ENCODE data around the gene SNTG2.
"Not testable (repeated sequence)": the region's sequence is repeated elsewhere in the genome, so short reads cannot be mapped to it uniquely, and the experiment has no call there.

The SNTG2 gene

DNA sequence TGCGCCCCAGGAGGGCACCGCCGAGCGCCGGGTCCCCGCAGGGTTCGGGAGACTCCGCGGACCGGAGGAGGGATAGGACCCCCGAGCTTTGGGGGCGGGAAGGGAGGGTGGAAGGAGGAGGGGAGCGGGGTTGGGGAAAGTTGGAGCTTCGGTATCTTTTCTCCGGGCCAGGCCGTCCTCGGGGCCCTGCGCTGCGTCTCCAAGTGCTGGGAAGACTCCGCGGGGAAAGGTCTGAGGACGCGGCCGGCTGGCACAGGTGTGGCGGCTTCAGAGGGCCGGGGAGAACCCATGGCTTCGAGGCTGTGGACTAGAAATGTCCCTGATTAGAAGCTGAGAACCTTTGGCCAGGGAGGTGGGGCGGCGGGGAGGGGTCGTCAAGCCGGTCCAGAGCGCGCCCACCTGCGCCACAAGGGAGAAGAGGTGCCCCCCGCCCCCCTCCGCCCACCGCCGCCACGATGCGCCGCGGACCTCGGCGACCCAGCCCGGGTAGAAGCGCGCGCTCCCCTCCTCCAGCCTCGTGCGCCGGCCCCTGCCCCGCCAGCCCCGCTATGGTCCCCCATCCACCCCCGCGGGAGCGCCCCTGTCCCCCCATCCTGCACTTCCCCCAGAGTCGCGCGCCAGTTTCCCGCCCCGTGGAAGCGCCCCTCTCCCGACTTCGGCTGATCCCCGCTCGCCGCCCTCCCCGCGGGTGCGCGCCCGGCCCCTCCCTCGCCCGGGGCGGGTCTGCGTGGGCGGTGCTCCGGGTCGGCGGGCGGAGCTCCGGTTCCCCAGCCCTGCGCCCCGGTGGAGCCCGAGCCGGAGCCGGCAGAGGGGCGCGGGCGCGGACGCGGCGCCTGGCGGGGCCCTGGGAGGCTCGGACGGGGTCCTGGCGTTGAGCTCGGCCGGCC lies at the start of gene SNTG2:
Gene SNTG2 (plus strand): TSS at position 770 of the 887 bp plus-strand sequence. CDS start 148 bp downstream, outside the sequence.
- in situ Hi-C loops (cut with MboI; ENCODE audit: low sequenced_read_pairs): no loop called here

DNA sequence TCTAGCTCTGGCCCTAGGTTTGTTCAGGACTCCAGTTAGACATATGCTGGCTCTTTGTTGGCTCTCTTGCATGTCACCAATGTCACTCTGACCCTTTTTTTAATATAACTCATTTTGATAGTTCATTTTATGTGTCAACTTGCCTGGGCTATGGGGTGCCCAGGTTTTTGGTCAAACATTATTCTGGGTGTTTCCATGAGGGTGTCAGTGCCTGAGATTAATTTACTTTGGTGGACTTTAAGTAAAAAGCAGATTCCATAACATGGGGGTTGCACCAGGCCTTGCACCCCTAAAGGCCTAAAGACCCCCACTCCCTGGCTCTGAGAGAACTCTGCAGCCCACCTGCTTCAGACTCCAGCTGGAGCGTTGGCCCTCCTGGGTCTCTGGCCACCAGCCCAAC lies 48.1 kb upstream of the SNTG2 start:
- in situ Hi-C loops (cut with MboI; ENCODE audit: low sequenced_read_pairs): no loop called here

DNA sequence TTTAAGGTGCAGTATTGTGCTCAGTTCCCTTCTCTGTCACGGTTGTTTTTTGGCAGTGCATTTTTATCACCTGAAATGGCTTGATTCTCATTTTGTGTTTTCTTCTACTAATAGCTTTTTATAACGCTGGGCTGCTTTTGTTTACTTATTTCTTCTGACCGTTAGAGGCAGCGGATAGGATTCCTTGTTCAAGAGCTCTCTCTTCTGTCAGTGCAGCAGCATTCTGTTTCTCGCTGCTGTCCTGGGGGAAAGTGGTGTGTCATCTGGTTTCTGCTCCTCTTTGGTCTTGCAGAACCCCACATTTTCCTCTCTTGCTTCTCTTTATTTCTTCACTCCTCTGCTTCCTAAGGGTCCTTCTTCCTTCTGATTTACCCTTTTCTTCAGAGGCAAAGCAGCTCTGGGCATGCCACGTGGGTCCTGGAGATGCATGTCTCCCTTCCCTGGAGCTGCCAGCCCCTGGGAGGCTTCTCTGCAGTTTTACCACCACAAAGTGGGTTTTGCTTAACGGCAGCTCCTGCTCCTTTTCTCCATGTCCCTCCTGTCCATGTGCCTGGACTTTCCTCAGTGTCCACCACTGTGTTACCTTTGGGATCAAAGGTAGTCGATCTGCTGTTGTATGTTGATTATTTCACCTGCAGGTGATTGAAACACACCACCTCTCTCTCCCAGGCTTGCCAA lies 47.3 kb upstream of the SNTG2 start:
- in situ Hi-C loops (cut with MboI; ENCODE audit: low sequenced_read_pairs): no loop called here

DNA sequence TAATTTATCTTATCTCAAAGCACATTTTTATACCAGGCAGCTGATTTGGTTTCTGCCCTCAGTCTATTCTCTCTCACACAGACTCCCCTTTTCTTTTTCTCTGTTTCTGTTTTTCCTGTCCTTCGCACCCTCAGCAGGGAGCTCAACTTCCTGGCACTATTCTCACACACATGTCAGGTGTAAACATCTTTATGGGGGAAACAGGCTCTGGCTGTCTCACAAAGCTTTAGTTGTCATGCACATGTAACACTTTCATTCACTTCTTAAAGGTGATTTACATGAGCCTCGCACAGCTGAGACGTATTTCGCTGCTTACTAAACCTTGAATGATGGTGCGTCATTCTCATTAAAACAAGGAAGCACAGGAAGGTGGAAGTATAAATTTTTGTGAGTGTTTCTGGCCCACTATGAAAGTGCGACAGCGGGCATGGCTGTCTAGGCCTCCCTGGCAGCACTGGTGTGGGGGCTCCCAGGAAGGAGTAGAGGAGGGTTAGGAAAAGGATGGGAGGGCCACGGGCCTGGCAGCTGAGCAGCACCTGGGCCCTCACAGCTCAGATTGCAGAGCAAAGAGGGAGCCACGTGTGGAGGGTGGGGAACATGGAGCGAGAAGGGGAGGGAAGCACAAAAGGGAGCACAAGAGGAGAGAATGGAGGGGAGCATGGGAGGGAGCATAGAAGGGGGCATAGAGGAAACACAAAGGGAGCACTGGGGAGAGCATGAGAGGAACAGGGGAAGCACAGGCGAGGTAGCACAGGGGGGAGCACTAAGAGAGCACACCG lies 46.2 kb upstream of the SNTG2 start:
- in situ Hi-C loops (cut with MboI; ENCODE audit: low sequenced_read_pairs): no loop called here

DNA sequence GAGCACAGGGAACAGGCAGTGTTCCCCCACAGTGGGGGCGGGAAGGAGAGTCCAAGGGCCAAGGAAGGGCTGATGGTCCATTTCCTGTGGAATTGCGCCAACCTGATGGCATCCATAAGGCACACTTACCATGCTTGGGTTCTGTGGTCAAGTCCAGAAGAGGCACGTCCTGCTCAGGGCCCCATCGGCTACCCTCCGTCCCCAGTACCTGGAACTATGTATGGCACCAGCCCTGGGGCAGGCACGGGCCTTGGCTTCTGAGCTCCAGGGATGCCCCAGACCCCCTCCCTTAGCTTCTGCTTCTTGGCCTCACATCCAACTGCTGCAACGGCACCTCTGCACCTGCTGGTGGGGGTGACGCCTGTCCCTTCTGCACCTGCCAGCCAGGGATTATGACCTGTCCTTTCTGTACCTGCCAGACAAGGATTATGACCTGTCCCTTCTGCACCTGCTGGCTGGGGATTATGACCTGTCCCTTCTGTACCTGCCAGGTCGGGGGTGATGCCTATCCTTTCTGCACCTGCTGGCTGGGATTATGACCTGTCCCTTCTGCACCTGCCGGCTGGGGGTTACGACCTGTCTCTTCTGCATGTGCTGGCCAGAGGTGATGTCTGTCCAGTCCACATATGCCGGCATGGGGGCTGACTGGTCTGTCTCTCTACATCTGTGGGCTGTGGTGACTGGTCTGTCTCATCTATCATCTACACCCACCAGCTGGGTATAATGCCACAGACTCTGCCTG lies 45.4 kb upstream of the SNTG2 start:
- in situ Hi-C loops (cut with MboI; ENCODE audit: low sequenced_read_pairs): no loop called here

DNA sequence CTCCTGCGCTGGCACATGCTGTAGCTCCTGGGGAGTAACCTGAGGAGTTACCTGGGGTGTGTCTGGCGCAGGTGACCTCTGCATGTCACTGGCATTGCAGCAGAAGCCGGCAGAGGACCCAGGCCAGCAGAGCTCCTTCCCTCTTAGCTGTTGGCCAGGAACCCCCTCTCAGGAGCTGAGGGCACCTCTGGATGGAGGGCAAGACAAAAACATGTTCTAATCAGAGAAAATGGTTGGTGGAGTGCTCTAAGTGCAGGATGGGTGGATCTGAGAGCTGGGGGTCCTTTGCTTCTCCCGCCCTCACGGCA lies 44.9 kb upstream of the SNTG2 start:
- in situ Hi-C loops (cut with MboI; ENCODE audit: low sequenced_read_pairs): no loop called here

DNA sequence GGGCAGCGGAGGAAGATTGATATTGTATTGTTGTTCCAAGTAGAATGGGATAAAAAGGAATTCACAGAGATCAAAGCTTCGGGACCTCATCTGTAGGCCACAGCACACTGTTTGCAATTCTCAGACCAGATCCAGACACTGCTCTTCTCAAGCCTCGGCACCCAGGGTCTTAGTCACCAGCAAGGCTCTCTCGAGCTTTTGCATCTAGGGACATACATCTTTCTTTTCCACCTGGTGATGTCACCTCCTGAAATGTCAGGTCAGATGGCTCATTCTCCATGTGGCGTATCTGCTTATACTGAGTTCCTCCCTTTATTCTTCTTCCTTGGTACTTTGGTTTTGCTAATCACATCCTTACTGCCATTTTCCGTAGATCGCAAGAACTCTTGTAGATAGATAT lies 42.9 kb upstream of the SNTG2 start:
- in situ Hi-C loops (cut with MboI; ENCODE audit: low sequenced_read_pairs): no loop called here

DNA sequence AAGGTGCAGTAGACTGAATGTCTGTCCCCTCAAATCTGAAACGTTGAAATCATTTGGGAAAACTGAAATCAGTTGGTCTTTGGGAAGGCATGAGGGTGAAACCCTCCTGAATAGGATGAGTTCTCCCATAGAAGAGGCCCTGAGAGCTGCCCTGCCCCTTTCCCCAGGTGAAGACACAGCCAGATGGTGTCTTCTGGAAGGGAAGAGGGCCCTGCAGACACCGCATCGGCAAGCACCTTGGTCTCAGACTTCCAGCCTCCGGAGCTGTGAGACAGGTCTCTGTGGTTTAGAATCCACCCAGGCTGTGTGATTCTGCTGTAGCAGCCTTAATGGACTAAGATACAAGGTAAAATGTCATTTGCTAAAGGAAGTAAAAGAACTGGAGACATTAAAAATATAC lies 42.1 kb upstream of the SNTG2 start:
- in situ Hi-C loops (cut with MboI; ENCODE audit: low sequenced_read_pairs): no loop called here

DNA sequence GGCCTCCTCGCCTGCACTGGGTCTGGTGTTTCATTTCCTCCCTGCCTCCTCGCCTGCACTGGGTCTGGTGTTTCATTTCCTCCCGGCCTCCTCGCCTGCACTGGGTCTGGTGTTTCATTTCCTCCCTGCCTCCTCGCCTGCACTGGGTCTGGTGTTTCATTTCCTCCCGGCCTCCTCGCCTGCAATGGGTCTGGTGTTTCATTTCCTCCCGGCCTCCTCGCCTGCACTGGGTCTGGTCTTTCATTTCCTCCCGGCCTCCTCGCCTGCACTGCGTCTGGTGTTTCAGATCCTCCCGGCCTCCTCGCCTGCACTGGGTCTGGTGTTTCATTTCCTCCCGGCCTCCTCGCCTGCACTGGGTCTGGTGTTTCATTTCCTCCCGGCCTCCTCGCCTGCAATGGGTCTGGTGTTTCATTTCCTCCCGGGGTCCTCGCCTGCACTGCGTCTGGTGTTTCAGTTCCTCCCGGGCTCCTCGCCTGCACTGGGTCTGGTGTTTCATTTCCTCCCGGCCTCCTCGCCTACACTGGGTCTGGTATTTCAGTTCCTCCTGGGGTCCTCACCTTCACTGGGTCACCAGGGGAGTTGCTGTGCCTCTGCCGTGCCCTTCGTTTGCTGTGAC lies 40.8 kb upstream of the SNTG2 start:
- in situ Hi-C loops (cut with MboI; ENCODE audit: low sequenced_read_pairs): not testable (repeated sequence)

DNA sequence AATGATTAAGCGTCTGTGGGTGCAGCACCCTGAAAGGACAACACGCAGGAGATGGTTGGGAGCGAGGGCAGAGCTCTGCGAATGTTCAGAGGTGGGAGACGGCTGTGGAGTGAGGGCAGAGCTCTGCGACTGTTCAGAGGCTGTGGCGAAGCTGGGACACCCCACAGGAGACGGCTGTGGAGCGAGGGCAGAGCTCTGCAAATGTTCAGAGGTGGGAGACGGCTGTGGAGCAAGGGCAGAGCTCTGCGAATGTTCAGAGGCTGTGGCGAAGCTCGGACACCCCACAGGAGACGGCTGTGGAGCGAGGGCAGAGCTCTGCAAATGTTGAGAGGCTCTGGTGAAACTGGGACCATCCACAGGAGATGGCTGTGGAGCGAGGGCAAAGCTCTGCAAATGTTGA lies 40.0 kb upstream of the SNTG2 start:
- in situ Hi-C loops (cut with MboI; ENCODE audit: low sequenced_read_pairs): no loop called here

DNA sequence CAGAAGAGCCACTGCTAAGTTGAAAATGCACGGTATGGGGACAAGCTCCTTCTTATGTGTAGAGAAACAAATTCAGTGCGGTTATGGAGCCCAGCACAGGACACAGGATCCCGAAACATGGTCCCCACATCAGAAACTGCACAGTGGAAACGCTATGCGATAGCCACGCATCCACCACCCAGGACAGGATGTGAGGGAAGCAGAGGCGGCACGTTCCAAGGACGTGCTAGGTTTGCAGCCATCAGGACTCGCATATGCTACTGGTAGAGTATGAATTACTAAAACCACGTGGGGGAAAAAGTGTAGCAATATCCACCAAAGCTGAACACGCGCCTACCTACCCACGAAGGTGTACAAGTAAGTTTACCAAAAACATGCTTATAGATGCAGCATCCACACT lies 34.7 kb upstream of the SNTG2 start:
- in situ Hi-C loops (cut with MboI; ENCODE audit: low sequenced_read_pairs): no loop called here

DNA sequence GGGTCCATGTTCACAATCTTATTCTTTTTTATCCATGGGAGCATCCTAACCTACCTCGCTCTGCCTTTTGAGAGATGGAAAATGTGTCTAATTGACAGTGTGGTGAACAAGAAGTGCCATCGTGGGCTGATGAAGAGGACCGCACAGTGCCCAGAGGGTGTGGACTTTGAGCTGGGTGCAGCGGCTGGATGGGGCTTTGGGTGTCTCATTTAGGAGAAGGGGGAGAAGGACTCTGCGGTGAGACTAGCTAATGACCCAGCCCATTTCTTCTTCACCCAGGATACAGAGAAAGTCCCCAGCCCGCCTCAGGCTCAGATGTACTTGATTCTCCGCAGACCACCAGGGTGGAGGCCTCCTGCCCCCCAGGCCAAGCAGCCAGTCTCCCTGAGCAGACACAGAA lies 33.7 kb upstream of the SNTG2 start:
- in situ Hi-C loops (cut with MboI; ENCODE audit: low sequenced_read_pairs): no loop called here

DNA sequence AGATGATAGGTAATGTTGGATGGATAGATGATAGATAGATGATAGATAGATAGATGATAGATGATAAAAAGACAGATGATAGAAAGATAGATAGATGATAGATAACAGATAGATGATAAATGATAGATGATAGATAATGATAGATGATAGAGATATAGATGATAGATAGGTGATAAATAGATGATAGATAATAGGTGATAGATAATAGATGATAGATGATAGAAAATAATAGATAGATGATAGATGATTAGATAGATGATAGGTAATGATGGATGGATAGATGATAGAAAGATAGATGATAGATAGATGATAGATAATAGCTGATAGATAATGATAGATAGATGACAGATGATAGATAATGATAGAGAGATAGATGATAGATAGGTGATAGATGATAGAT lies 31.0 kb upstream of the SNTG2 start:
- in situ Hi-C loops (cut with MboI; ENCODE audit: low sequenced_read_pairs): no loop called here

DNA sequence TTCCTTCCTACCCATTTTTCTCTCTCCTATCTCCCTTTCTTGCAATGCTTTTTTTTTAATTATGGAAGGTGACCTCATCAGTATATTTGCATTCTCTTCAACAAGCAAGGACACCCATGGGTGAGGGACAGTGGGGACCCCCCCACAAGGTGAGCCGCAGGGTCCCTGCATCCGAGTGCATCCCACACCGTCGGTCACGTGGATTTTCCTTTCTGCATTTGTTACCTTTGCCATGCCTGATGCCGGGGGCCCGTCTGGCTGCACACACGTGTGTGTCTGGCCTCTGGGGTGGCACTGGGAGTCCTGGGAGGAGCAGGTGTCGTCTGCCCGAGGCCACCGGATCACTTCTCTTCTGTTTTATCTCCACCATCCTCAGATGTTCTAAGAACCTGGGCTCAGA lies 30.1 kb upstream of the SNTG2 start:
- in situ Hi-C loops (cut with MboI; ENCODE audit: low sequenced_read_pairs): no loop called here

DNA sequence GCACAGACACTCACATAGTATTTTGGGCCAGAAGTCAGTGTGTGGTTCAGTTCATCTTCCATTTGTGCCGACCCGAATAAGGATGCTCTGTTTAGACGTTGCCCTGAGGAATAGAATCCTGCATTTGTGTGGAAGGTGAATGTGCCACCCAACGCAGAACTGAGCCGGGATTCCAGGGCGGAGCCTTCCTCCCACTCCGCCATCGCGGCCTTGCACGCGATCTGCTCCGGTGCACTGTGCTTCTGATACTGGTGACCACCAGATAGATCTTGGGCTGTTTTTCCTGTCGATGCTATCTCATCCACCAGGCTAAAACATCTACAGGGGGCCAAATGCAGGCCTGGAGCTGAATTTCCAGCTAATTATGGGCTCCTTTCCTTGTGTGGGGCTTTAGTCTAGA lies 29.6 kb upstream of the SNTG2 start:
- in situ Hi-C loops (cut with MboI; ENCODE audit: low sequenced_read_pairs): no loop called here

DNA sequence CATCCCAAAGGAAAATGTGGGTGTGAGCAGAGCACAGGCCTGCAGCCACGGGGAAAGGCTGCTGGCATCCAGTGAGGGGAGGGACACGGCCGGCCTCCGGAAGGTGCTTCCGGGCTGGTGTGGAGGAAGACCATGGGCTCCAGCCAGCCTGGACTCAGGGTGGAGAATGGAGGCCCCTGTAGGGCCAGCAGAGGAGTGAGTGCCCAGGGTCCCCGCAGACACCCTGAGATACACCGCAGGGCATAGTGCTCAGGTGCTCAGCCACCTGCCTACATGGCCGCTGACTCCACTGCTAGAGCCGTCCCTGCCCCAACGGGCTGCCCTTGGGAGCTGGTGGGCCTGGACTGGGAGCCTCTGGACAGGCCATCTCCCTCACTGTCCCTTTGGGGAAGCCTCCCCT lies 28.5 kb upstream of the SNTG2 start:
- in situ Hi-C loops (cut with MboI; ENCODE audit: low sequenced_read_pairs): no loop called here

DNA sequence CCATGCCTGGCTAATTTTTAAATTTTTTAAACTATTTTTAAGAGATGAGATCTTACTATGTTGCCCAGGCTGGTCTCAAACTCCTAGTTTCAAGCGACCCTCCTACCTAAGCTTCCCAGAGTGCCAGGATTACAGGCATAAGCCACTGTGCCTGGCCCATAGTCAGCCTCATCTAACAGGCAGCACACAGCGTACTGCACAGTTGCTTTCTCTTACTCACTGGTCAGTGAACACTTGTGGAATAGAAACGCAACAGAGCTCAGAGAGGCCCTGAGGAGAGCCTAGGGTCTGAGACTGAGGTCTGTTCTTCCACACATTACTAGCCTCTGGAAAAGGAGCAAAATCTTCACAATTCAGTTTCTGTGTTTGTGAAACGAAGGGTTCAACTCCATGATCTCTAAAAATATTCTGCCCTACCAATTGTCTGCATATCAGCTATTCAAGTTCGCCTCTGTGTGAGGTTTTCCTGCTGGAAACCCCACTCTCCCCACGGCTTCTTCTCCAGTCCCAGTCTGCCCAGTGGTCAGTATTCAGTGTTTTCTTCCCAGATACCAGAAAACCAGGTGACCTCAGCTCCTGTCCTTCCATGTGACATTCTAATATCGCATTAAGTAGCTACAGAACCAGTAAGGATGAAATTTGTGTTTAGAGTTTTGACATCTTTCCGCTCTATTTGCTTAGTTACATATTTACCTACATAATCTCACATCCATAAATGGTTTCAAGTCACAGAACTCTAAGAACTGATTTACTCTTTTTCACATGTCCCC lies 26.6 kb upstream of the SNTG2 start:
- in situ Hi-C loops (cut with MboI; ENCODE audit: low sequenced_read_pairs): no loop called here

DNA sequence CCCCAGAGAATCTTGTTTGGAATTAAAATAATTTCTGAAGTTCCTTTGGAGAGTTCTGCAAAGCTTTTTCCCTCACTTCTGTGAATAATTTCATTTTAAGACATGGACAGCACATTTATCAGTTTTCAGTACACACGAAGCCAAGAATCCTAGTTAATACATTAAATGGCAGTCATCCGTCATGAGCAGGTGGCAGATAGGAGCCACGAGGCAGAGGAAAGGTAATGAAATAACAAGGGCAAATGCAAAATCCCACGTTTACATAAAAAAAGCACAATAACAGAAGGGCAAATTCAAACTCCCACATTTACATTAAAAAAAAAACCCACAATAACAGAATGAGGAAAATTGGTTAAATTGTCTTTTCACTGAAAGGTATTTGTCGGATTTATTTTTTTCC lies 25.9 kb upstream of the SNTG2 start:
- in situ Hi-C loops (cut with MboI; ENCODE audit: low sequenced_read_pairs): no loop called here

DNA sequence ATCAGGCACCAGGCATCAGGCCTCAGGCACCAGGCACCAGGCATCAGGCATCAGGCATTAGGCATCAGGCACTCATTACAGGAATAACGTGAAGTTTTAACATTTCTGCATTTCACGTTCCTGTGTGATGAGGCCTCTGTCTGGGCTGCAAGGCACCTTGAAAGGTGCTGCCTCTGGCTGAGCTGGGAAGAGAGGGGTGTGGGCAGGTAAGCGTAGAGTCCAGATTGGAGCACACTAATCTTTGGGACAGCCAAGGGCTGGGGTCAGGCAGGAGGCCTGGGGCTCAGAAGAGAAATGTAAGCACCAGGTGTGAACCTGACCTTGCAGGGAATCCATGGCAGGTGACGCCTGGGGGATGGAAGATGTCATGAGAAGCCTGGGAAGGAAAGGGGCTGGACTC lies 25.3 kb upstream of the SNTG2 start:
- in situ Hi-C loops (cut with MboI; ENCODE audit: low sequenced_read_pairs): no loop called here

DNA sequence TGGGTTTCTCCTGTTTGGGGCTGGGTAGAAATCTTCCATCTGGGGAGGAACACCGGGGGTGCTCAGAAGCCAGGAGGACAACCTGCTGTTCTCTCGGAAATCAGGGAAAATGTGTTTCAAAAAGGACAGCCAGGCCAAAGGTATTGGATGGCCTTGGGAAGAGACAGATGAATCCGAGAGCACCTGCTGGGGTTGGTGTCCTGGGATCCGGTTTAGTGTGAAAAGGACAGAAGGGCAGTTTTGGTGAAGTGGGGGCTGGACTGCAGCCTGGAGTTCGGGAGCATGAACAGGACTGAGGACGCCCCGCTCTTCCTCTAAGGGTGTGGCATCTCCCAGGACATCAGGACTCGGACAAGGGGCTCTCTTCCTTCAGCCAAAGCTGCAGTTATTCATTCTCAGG lies 24.9 kb upstream of the SNTG2 start:
- in situ Hi-C loops (cut with MboI; ENCODE audit: low sequenced_read_pairs): no loop called here

Measured in HL-60/S4 (cell line).